K562 (cell line): Measurements from ENCODE around the gene UBXN4. TPM values are rescaled to one million over a fixed set of nuclear protein-coding genes. Genes with fewer than 3 reads are reported as not detected.

Source experiments
- DACH1 ChIP-seq: fragments of 450-650 bp; IDR thresholded peaks from 2 replicates; pipeline ENCODE4 v1.6.1; 2018; ENCODE audit not compliant: partially characterized antibody
- DIDO1 ChIP-seq: fragments of 450-650 bp; IDR thresholded peaks from 2 replicates; pipeline ENCODE4 v1.6.1; 2016; ENCODE audit warnings: low read depth, missing biosample characterization, missing genetic modification characterization
- FIP1L1 ChIP-seq: fragments of 200-400 bp; formaldehyde crosslinking; IDR thresholded peaks from 2 replicates; pipeline ENCODE4 v1.6.1; 2018; ENCODE audit warnings: mild to moderate bottlenecking, low read depth, low read length; ENCODE audit not compliant: poor library complexity, severe bottlenecking
- FOXM1 ChIP-seq, 2 experiments: fragments of 450-650 bp in 1 of 2; sonication (generic) in 1 of 2; formaldehyde crosslinking in 1 of 2; IDR thresholded peaks; 2 replicates each; pipeline versions ENCODE4 v1.6.1 to v1.9.0; 2017 to 2022; ENCODE audit warnings: low read depth in 2 of 2, mild to moderate bottlenecking in 2 of 2, missing genetic modification reagents in 1 of 2, moderate library complexity in 1 of 2
- MAFK ChIP-seq: IDR thresholded peaks from 2 replicates; pipeline ENCODE4 v1.6.1; 2011; ENCODE audit warnings: low read length, improper control_type of control experiment
- NBN ChIP-seq: fragments of 450-650 bp; IDR thresholded peaks from 2 replicates; pipeline ENCODE4 v1.6.1; 2016; ENCODE audit warnings: low read depth, mild to moderate bottlenecking
- NCOR1 ChIP-seq: fragments of 450-650 bp; IDR thresholded peaks from 2 replicates; pipeline ENCODE4 v1.6.1; 2016; ENCODE audit warnings: mild to moderate bottlenecking, moderate library complexity
- RBM22 ChIP-seq: fragments of 200-400 bp; formaldehyde crosslinking; IDR thresholded peaks from 2 replicates; pipeline ENCODE4 v1.6.1; 2018; ENCODE audit warnings: low read length, low read depth; ENCODE audit not compliant: poor library complexity, severe bottlenecking
- SAFB ChIP-seq: fragments of 200-400 bp; formaldehyde crosslinking; IDR thresholded peaks from 2 replicates; pipeline ENCODE4 v1.6.1; 2017; ENCODE audit warnings: low read depth, low read length, borderline replicate concordance
- SAP30 ChIP-seq: fragments of 200-600 bp; sonication (generic); IDR thresholded peaks from 2 replicates; pipeline ENCODE4 v1.6.1; 2012; ENCODE audit warnings: borderline replicate concordance, low read depth, mild to moderate bottlenecking, moderate library complexity, low read length, control low read depth, inconsistent platforms; ENCODE audit not compliant: insufficient read depth, poor library complexity, severe bottlenecking
- SRSF9 ChIP-seq: fragments of 200-400 bp; formaldehyde crosslinking; IDR thresholded peaks from 2 replicates; pipeline ENCODE4 v1.6.1; 2017; ENCODE audit warnings: low read depth, low read length, borderline replicate concordance
- ZFX ChIP-seq: sonication (generic); formaldehyde crosslinking; IDR thresholded peaks from 2 replicates; pipeline ENCODE4 v1.8.0; 2022; ENCODE audit warnings: mild to moderate bottlenecking, missing genetic modification reagents, moderate library complexity
- ZNF431 ChIP-seq: sonication (generic); formaldehyde crosslinking; IDR thresholded peaks from 2 replicates; pipeline ENCODE4 v1.8.0; 2022; ENCODE audit warnings: mild to moderate bottlenecking, missing genetic modification reagents
- polyA plus RNA-seq, 8 experiments: library from polyadenylated mRNA; depleted of rRNA in 4 of 8; stranded (reverse) in 5 of 8; unstranded in 3 of 8; fragments of >200 nt; fragmentation: Nextera tagmentation in 2 of 8; fragmentation: Illumina TruSeq in 1 of 8; extraction: Ambion mirVana in 2 of 8; extraction: Trizol in 1 of 8; gene quantifications; 2 replicates each; pipeline versions ENCODE4 v1.2.1 to v1.2.3, GENCODE V29; 2011 to 2014; ENCODE audit warnings: inconsistent platforms in 1 of 8, missing spikeins in 1 of 8
- total RNA-seq, 7 experiments: library from RNA; depleted of rRNA in 6 of 7; stranded (reverse); fragments of >200 nt in 6 of 7; fragmentation: Illumina TruSeq in 2 of 7; extraction: Trizol in 2 of 7; gene quantifications; 2 replicates each; pipeline versions ENCODE4 v1.2.1 to v1.2.3, GENCODE V29; 2011 to 2021; ENCODE audit warnings: low replicate concordance in 1 of 7
- TF ChIP-seq, protein P1 (sequence below), 2 experiments: fragments of 150-350 bp in 1 of 2; IDR thresholded peaks; 2 replicates each; pipeline ENCODE4 v1.6.1; 2012 to 2016; ENCODE audit warnings: low read depth in 2 of 2, low read length in 2 of 2, mild to moderate bottlenecking in 1 of 2, moderate library complexity in 1 of 2
- TF ChIP-seq, protein P2 (sequence below), 2 experiments: fragments of 450-650 bp in 1 of 2; sonication (generic) in 1 of 2; formaldehyde crosslinking in 1 of 2; IDR thresholded peaks in 1 of 2; conservative IDR thresholded peaks in 1 of 2; 2 replicates each; pipeline versions ENCODE4 v1.6.1 to v1.8.1; 2016 to 2023; ENCODE audit warnings: mild to moderate bottlenecking in 2 of 2, moderate library complexity in 2 of 2, inconsistent platforms in 1 of 2, missing genetic modification reagents in 1 of 2
- TF ChIP-seq, protein P3 (sequence below), 2 experiments: fragments of 450-650 bp; conservative IDR thresholded peaks; 2 replicates each; pipeline ENCODE4 v1.6.1; 2017; ENCODE audit warnings: mild to moderate bottlenecking in 2 of 2, moderate library complexity in 2 of 2
- TF ChIP-seq, protein P4 (sequence below): fragments of 450-650 bp; IDR thresholded peaks from 2 replicates; pipeline ENCODE4 v1.6.1; 2018; ENCODE audit warnings: mild to moderate bottlenecking, low read depth; ENCODE audit not compliant: partially characterized antibody

The UBXN4 gene
- total and polyA plus RNA-seq, 9 of the 15 experiments (the other 6 are each of a cell fraction or from before 2014, with no cell fraction given), result 30.4 to 127 (median 55.3) TPM

DNA sequence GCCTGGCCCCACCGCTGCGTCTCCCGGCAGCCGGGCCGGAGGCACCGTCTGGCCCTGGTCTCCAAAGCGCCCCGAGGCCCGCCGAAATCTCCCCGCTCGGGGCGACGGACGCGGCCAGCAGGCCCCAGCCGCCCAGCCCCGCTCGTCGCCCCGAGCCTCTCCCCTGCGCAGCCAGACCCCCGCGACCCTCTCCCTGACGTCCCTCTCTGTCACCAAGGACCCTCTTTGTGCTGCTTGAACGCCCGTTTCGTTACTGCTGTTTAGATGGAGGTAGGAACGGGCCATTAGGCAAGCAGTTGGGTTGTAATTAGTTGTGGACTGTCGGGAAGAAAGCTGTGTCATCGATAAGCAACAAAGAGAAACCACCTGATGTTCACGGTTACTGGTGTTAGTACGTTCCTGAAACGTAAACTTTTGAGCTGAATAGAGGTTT is 686 bp downstream of the UBXN4 start (continued):
- TF ChIP-seq, protein P1, sequence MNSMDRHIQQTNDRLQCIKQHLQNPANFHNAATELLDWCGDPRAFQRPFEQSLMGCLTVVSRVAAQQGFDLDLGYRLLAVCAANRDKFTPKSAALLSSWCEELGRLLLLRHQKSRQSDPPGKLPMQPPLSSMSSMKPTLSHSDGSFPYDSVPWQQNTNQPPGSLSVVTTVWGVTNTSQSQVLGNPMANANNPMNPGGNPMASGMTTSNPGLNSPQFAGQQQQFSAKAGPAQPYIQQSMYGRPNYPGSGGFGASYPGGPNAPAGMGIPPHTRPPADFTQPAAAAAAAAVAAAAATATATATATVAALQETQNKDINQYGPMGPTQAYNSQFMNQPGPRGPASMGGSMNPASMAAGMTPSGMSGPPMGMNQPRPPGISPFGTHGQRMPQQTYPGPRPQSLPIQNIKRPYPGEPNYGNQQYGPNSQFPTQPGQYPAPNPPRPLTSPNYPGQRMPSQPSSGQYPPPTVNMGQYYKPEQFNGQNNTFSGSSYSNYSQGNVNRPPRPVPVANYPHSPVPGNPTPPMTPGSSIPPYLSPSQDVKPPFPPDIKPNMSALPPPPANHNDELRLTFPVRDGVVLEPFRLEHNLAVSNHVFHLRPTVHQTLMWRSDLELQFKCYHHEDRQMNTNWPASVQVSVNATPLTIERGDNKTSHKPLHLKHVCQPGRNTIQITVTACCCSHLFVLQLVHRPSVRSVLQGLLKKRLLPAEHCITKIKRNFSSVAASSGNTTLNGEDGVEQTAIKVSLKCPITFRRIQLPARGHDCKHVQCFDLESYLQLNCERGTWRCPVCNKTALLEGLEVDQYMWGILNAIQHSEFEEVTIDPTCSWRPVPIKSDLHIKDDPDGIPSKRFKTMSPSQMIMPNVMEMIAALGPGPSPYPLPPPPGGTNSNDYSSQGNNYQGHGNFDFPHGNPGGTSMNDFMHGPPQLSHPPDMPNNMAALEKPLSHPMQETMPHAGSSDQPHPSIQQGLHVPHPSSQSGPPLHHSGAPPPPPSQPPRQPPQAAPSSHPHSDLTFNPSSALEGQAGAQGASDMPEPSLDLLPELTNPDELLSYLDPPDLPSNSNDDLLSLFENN (IDR thresholded peaks at IDR 0.05; ENCODE audit: low read depth in 2 of 2, low read length in 2 of 2), result no peak
- TF ChIP-seq SRSF9 (no peak), MAFK (peak; percentile 53; the same call in 1 of the 2 replicates), SAFB (no peak), FIP1L1 (peak; percentile 28), SAP30 (peak; percentile 31), NCOR1 (0 out of 2 replicates have a peak, but pooled peaks have one; percentile 23), ZNF431 (0 out of 2 replicates have a peak, but pooled peaks have one; percentile 31), ZFX (CRISPR knock-in tag) (peak; percentile 93), DACH1 (peak; percentile 58), FOXM1 (IDR thresholded peaks at IDR 0.05; ENCODE audit: low read depth) (no peak), FOXM1 (CRISPR knock-in tag; IDR thresholded peaks at IDR 0.05; ENCODE audit: low read depth) (0 out of 2 replicates have a peak, but pooled peaks have one; percentile 19), RBM22 (peak; percentile 77), NBN (0 out of 2 replicates have a peak, but pooled peaks have one; percentile 46), DIDO1 (tag) (no peak)
- TF ChIP-seq, protein P2, sequence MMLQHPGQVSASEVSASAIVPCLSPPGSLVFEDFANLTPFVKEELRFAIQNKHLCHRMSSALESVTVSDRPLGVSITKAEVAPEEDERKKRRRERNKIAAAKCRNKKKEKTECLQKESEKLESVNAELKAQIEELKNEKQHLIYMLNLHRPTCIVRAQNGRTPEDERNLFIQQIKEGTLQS (IDR thresholded peaks at IDR 0.05), result no peak
- TF ChIP-seq, protein P2 (CRISPR knock-in tag; conservative IDR thresholded peaks at IDR 0.05), result 0 out of 2 replicates have a peak, but pooled peaks have one; percentile 22
- TF ChIP-seq, protein P3, sequence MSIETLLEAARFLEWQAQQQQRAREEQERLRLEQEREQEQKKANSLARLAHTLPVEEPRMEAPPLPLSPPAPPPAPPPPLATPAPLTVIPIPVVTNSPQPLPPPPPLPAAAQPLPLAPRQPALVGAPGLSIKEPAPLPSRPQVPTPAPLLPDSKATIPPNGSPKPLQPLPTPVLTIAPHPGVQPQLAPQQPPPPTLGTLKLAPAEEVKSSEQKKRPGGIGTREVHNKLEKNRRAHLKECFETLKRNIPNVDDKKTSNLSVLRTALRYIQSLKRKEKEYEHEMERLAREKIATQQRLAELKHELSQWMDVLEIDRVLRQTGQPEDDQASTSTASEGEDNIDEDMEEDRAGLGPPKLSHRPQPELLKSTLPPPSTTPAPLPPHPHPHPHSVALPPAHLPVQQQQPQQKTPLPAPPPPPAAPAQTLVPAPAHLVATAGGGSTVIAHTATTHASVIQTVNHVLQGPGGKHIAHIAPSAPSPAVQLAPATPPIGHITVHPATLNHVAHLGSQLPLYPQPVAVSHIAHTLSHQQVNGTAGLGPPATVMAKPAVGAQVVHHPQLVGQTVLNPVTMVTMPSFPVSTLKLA (conservative IDR thresholded peaks at IDR 0.05), result peak in 1 of 2 experiments; percentile 45; a peak in 3 of 4 replicates
- TF ChIP-seq, protein P4, sequence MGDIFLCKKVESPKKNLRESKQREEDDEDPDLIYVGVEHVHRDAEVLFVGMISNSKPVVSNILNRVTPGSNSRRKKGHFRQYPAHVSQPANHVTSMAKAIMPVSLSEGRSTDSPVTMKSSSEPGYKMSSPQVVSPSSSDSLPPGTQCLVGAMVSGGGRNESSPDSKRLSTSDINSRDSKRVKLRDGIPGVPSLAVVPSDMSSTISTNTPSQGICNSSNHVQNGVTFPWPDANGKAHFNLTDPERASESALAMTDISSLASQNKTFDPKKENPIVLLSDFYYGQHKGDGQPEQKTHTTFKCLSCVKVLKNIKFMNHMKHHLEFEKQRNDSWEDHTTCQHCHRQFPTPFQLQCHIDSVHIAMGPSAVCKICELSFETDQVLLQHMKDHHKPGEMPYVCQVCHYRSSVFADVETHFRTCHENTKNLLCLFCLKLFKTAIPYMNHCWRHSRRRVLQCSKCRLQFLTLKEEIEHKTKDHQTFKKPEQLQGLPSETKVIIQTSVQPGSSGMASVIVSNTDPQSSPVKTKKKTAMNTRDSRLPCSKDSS, result no peak
